IPS DF 6.9 (cell line): Measurements from ENCODE around the gene EOLA1.
"Not testable (repeated sequence)": the region's sequence is repeated elsewhere in the genome, so short reads cannot be mapped to it uniquely, and the experiment has no call there.

Experiments
- DNase-seq: peaks from one replicate; pipeline ENCODE4 v3.0.0-alpha.2; 2013; ENCODE audit warnings: low read depth, low spot score
- H3K27ac ChIP-seq: one replicate; pipeline ENCODE4 v1.5.1; 2013; ENCODE audit warnings: low read length, control low read depth
- H3K27me3 ChIP-seq: 2 replicates; pipeline ENCODE4 v1.6.1; 2013; ENCODE audit warnings: mild to moderate bottlenecking, low read length; ENCODE audit not compliant: control insufficient read depth, insufficient read depth
- H3K36me3 ChIP-seq: 2 replicates; pipeline ENCODE4 v1.6.1; 2013; ENCODE audit warnings: low read length; ENCODE audit not compliant: control insufficient read depth, insufficient read depth
- H3K4me1 ChIP-seq: 2 replicates; pipeline ENCODE4 v1.6.1; 2013; ENCODE audit warnings: low read length; ENCODE audit not compliant: control insufficient read depth, insufficient read depth
- H3K4me3 ChIP-seq: 2 replicates; pipeline ENCODE4 v1.5.1; 2013; ENCODE audit warnings: mild to moderate bottlenecking, low read length
- H3K9me3 ChIP-seq: 2 replicates; pipeline ENCODE4 v1.6.1; 2013; ENCODE audit warnings: low read length, inconsistent platforms; ENCODE audit not compliant: control insufficient read depth, insufficient read depth
- WGBS: extraction: QIAGEN DNeasy Blood & Tissue Kit; methylation state at CpG from one replicate; pipeline ENCODE4 v1.1.7; 2013; ENCODE audit warnings: mixed read lengths, missing lambda C conversion rate; ENCODE audit not compliant: insufficient read length, insufficient coverage; 5-methylcytosine and 5-hydroxymethylcytosine counted together

EOLA1 gene

GRCh38 chrX:149502923-149503322 is 37.9 kb upstream of the EOLA1 start:
- not testable (repeated sequence) for DNase-seq, H3K9me3 ChIP-seq, H3K4me3 ChIP-seq, H3K36me3 ChIP-seq, H3K27ac ChIP-seq, H3K4me1 ChIP-seq, H3K27me3 ChIP-seq
- no CpG with 5 or more reads among the region's 5 CpGs for WGBS

GRCh38 chrX:149503446-149503845 is 37.4 kb upstream of the EOLA1 start:
- no CpG with 5 or more reads among the region's 10 CpGs for WGBS
- H3K4me3 ChIP-seq, result not testable (repeated sequence)

GRCh38 chrX:149504226-149504914 is 36.4 kb upstream of the EOLA1 start:
- H3K36me3 ChIP-seq, result no peaks in the 10 kb centered on the region
- H3K27me3 ChIP-seq, result no peaks in the 10 kb centered on the region
- H3K4me3 ChIP-seq, result peak overlapping the region; percentile 61; the same call in 1 of the 2 replicates
- no peaks in the 10 kb centered on the region for H3K9me3 ChIP-seq
- peaks cover 1% of the 10 kb centered on the region; the same call in 1 of the 2 replicates for H3K4me1 ChIP-seq
- 100% methylated on average over 4 of the region's 10 CpGs for WGBS
- H3K27ac ChIP-seq, result no peak overlapping the region
- no peak for DNase-seq

More at GRCh38 chrX:149503446-149503845, 37.4 kb upstream of the EOLA1 start:
- H3K4me1 ChIP-seq, H3K27me3 ChIP-seq, DNase-seq, H3K9me3 ChIP-seq, H3K27ac ChIP-seq, H3K36me3 ChIP-seq: not testable (repeated sequence)

- Histone ChIP-seq H3K4me3 (peak within 1 kb of the TSS; percentile 61), H3K4me1 (peaks cover 1% of the 10 kb centered on the region; the same call in 1 of the 2 replicates), H3K36me3 (no peaks in the 10 kb centered on the region), H3K27ac (no peak within 1 kb of the TSS), H3K9me3 (no peaks in the 10 kb centered on the region), H3K27me3 (no peaks in the 10 kb centered on the region)
- WGBS, result no CpG with 5 or more reads among the region's 54 CpGs
- DNase-seq, result peak; percentile 31
Observed at GRCh38 chrX:149504915-149505651, 35.7 kb upstream of the EOLA1 start, which contains the start of gene IDS. Gene IDS (minus strand): TSS chrX:149505306. CDS start chrX:149505137, 169 bp downstream.

GRCh38 chrX:149505671-149506070 is 35.1 kb upstream of the EOLA1 start:
- no peak for DNase-seq
- Histone ChIP-seq H3K36me3 (no peaks in the 10 kb centered on the region), H3K9me3 (no peaks in the 10 kb centered on the region), H3K4me3 (no peak overlapping the region), H3K4me1 (peaks cover 1% of the 10 kb centered on the region; the same call in 1 of the 2 replicates), H3K27ac (no peak overlapping the region), H3K27me3 (no peaks in the 10 kb centered on the region)
- WGBS, result no CpG with 5 or more reads among the region's 9 CpGs

- H3K36me3 ChIP-seq, result no peaks in the 10 kb centered on the region
- H3K9me3 ChIP-seq, result no peaks in the 10 kb centered on the region
- H3K4me1 ChIP-seq, result peaks cover 1% of the 10 kb centered on the region; the same call in 1 of the 2 replicates
- no peak overlapping the region for H3K4me3 ChIP-seq
- no CpG with 5 or more reads among the region's 2 CpGs for WGBS
- H3K27ac ChIP-seq, result no peak overlapping the region
- no peak for DNase-seq
- no peaks in the 10 kb centered on the region for H3K27me3 ChIP-seq
Observed at GRCh38 chrX:149506349-149506748, 34.5 kb upstream of the EOLA1 start.

GRCh38 chrX:149508467-149508866 is 32.3 kb upstream of the EOLA1 start:
- Histone ChIP-seq H3K9me3 (no peaks in the 10 kb centered on the region), H3K4me1 (peaks cover 1% of the 10 kb centered on the region; the same call in 1 of the 2 replicates), H3K36me3 (no peaks in the 10 kb centered on the region), H3K27ac (no peak overlapping the region), H3K4me3 (no peak overlapping the region), H3K27me3 (no peaks in the 10 kb centered on the region)
- no CpG with 5 or more reads among the region's 1 CpG for WGBS
- no peak for DNase-seq

GRCh38 chrX:149510386-149510785 is 30.4 kb upstream of the EOLA1 start:
- DNase-seq, result no peak
- no CpG with 5 or more reads among the region's 4 CpGs for WGBS
- no peaks in the 10 kb centered on the region for H3K36me3 ChIP-seq
- H3K4me3 ChIP-seq, result no peak overlapping the region
- no peaks in the 10 kb centered on the region for H3K9me3 ChIP-seq
- H3K4me1 ChIP-seq, result no peaks in the 10 kb centered on the region; the same call in 1 of the 2 replicates
- H3K27ac ChIP-seq, result no peak overlapping the region
- no peaks in the 10 kb centered on the region for H3K27me3 ChIP-seq

GRCh38 chrX:149511081-149511480 is 29.7 kb upstream of the EOLA1 start:
- no peaks in the 10 kb centered on the region for H3K36me3 ChIP-seq
- no peaks in the 10 kb centered on the region for H3K4me1 ChIP-seq
- no peak overlapping the region for H3K4me3 ChIP-seq
- no peak for DNase-seq
- no CpG with 5 or more reads among the region's 5 CpGs for WGBS
- no peaks in the 10 kb centered on the region for H3K27me3 ChIP-seq
- no peaks in the 10 kb centered on the region for H3K9me3 ChIP-seq
- H3K27ac ChIP-seq, result no peak overlapping the region

GRCh38 chrX:149512225-149512885 is 28.5 kb upstream of the EOLA1 start:
- H3K27me3 ChIP-seq, result no peaks in the 10 kb centered on the region
- H3K4me3 ChIP-seq, result no peak overlapping the region
- DNase-seq, result no peak
- WGBS, result no CpG with 5 or more reads among the region's 4 CpGs
- H3K4me1 ChIP-seq, result no peaks in the 10 kb centered on the region
- H3K9me3 ChIP-seq, result no peaks in the 10 kb centered on the region
- no peaks in the 10 kb centered on the region for H3K36me3 ChIP-seq
- no peak overlapping the region for H3K27ac ChIP-seq
